ENCODE results near the gene SLC4A1AP.

Gene SLC4A1AP

DNA sequence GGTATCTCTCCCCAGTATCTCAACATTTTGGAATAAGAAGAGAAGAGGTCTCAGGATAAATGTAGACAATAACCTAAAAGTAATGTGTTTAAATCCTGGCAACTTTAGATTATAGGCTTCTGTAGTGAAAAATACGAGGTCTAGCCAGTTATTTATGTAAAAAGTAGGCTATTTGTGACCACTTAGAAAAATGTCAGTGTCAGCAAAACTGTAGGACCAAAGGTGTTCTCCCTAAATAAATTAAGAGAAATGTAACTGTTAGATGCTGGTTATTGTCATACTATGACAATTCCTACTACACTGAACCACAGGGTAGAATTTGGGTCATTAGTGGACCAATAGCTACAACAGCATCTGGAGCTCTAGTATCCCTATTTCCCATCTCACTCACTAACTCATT lies 2.3 kb upstream of the SLC4A1AP start:
- H3K27me3 ChIP-seq (ENCODE audit: insufficient read depth, low read length, poor library complexity, severe bottlenecking), result no peaks in the 10 kb centered on the region
- H3K36me3 ChIP-seq (ENCODE audit: insufficient read depth, low read length), result peaks cover 18% of the 10 kb centered on the region; the same call in 1 of the 2 replicates
- peak overlapping the region; percentile 83 for H3K4me2 ChIP-seq (ENCODE audit: low read depth, low read length, poor library complexity, severe bottlenecking)

DNA sequence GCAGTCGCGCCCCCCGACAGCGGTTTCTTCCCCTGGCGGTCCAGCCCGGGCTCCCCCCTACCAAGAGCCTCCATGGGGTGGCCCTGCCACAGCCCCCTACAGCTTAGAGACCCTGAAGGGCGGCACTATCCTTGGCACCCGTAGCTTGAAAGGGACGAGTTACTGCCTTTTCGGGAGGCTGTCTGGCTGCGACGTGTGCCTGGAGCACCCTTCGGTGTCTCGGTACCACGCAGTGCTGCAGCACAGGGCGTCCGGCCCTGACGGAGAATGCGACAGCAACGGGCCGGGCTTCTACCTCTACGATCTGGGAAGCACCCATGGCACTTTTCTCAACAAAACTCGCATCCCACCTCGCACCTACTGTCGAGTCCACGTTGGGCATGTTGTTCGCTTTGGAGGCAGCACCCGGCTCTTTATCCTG lies 475 bp downstream of the SLC4A1AP start:
- H3K4me1 ChIP-seq (ENCODE audit: insufficient read depth, low read length, poor library complexity, severe bottlenecking), result peaks cover 22% of the 10 kb centered on the region
- peak overlapping the region; percentile 74 for H3K9ac ChIP-seq (ENCODE audit: low read depth, low read length, poor library complexity, severe bottlenecking)
- H3K4me2 ChIP-seq (ENCODE audit: low read depth, low read length, poor library complexity, severe bottlenecking), result peak overlapping the region; percentile 83
- H3K36me3 ChIP-seq (ENCODE audit: insufficient read depth, low read length), result peaks cover 14% of the 10 kb centered on the region; the same call in 1 of the 2 replicates
- H3K9me2 ChIP-seq (replicated peaks; ENCODE audit: low read depth, low read length), result no peaks in the 10 kb centered on the region
- peak overlapping the region; percentile 85 for H3K4me3 ChIP-seq (ENCODE audit: low read length, poor library complexity, severe bottlenecking)
- peak overlapping the region; percentile 93 for H2AFZ ChIP-seq (ENCODE audit: low read length)
- peaks cover 49% of the 10 kb centered on the region for H3K79me2 ChIP-seq (ENCODE audit: insufficient read depth, low read length)
- H3F3A ChIP-seq (ENCODE audit: low read depth), result no peaks in the 10 kb centered on the region
- H3K27me3 ChIP-seq (ENCODE audit: insufficient read depth, low read length, poor library complexity, severe bottlenecking), result no peaks in the 10 kb centered on the region
- H4K20me1 ChIP-seq (ENCODE audit: insufficient read depth, low read length, poor library complexity, severe bottlenecking), result no peaks in the 10 kb centered on the region
- H3K9me3 ChIP-seq (ENCODE audit: insufficient read depth, low read depth, low read length), result no peaks in the 10 kb centered on the region
- no peak for TF ChIP-seq EZH2phosphoT487 (IDR thresholded peaks at IDR 0.05; ENCODE audit: borderline replicate concordance)
- TF ChIP-seq, protein P1, sequence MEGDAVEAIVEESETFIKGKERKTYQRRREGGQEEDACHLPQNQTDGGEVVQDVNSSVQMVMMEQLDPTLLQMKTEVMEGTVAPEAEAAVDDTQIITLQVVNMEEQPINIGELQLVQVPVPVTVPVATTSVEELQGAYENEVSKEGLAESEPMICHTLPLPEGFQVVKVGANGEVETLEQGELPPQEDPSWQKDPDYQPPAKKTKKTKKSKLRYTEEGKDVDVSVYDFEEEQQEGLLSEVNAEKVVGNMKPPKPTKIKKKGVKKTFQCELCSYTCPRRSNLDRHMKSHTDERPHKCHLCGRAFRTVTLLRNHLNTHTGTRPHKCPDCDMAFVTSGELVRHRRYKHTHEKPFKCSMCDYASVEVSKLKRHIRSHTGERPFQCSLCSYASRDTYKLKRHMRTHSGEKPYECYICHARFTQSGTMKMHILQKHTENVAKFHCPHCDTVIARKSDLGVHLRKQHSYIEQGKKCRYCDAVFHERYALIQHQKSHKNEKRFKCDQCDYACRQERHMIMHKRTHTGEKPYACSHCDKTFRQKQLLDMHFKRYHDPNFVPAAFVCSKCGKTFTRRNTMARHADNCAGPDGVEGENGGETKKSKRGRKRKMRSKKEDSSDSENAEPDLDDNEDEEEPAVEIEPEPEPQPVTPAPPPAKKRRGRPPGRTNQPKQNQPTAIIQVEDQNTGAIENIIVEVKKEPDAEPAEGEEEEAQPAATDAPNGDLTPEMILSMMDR (conservative IDR thresholded peaks at IDR 0.05; ENCODE audit: low read length), result no peak

More for the DNA sequence above, 2.3 kb upstream of the SLC4A1AP start:
- Histone ChIP-seq H4K20me1 (ENCODE audit: insufficient read depth, low read length, poor library complexity, severe bottlenecking) (no peaks in the 10 kb centered on the region), H2AFZ (ENCODE audit: low read length) (no peak overlapping the region), H3F3A (ENCODE audit: low read depth) (no peaks in the 10 kb centered on the region), H3K9me3 (ENCODE audit: insufficient read depth, low read depth, low read length) (no peaks in the 10 kb centered on the region), H3K79me2 (ENCODE audit: insufficient read depth, low read length) (peaks cover 49% of the 10 kb centered on the region), H3K9ac (ENCODE audit: low read depth, low read length, poor library complexity, severe bottlenecking) (no peak overlapping the region), H3K4me3 (ENCODE audit: low read length, poor library complexity, severe bottlenecking) (no peak overlapping the region), H3K4me1 (ENCODE audit: insufficient read depth, low read length, poor library complexity, severe bottlenecking) (peaks cover 22% of the 10 kb centered on the region), H3K9me2 (replicated peaks; ENCODE audit: low read depth, low read length) (no peaks in the 10 kb centered on the region)
- TF ChIP-seq, protein P1 (conservative IDR thresholded peaks at IDR 0.05; ENCODE audit: low read length), result no peak
- TF ChIP-seq EZH2phosphoT487 (IDR thresholded peaks at IDR 0.05; ENCODE audit: borderline replicate concordance), result no peak

DNA sequence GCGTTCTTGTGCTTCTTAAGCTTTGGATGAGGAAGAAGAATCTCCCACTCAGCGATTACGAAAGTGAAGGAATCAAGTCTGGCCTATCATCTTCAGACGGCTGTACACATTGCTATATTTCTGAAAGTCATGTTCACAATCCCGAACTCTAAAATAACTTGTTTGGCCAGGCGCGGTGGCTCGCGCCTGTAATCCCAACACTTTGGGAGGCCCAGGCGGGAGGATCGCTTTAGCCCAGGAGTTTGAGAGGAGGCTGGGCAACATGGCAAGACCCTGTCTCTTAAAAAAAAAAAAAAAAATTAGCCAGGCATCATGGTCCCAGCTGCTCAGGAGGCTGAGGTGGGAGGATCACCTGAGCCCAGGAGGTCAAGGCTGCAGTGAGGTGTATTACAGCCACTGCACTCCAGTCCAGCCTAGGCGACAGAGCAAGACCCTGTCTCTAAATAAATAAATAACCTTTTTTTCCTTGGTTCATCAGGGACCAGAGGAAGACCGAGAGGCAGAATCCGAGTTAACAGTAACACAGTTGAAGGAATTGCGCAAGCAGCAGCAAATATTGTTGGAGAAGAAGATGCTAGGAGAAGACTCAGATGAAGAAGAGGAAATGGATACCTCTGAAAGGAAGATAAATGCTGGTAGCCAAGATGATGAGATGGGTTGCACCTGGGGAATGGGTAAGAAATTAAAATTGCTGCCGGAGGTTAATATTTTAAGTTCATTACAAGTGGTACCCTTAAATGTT lies 1.1 kb downstream of the SLC4A1AP start:
- Histone ChIP-seq H2AFZ (ENCODE audit: low read length) (no peak overlapping the region), H3K9me2 (replicated peaks; ENCODE audit: low read depth, low read length) (no peaks in the 10 kb centered on the region), H3K9ac (ENCODE audit: low read depth, low read length, poor library complexity, severe bottlenecking) (peak overlapping the region; percentile 74), H3K9me3 (ENCODE audit: insufficient read depth, low read depth, low read length) (no peaks in the 10 kb centered on the region), H4K20me1 (ENCODE audit: insufficient read depth, low read length, poor library complexity, severe bottlenecking) (no peaks in the 10 kb centered on the region), H3K36me3 (ENCODE audit: insufficient read depth, low read length) (peaks cover 18% of the 10 kb centered on the region; the same call in 1 of the 2 replicates), H3K4me1 (ENCODE audit: insufficient read depth, low read length, poor library complexity, severe bottlenecking) (peaks cover 22% of the 10 kb centered on the region), H3K79me2 (ENCODE audit: insufficient read depth, low read length) (peaks cover 49% of the 10 kb centered on the region), H3K4me3 (ENCODE audit: low read length, poor library complexity, severe bottlenecking) (peak overlapping the region; percentile 85), H3K27me3 (ENCODE audit: insufficient read depth, low read length, poor library complexity, severe bottlenecking) (no peaks in the 10 kb centered on the region), H3F3A (ENCODE audit: low read depth) (no peaks in the 10 kb centered on the region), H3K4me2 (ENCODE audit: low read depth, low read length, poor library complexity, severe bottlenecking) (peak overlapping the region; percentile 83)
- no peak for TF ChIP-seq EZH2phosphoT487 (IDR thresholded peaks at IDR 0.05; ENCODE audit: borderline replicate concordance)
- TF ChIP-seq, protein P1 (conservative IDR thresholded peaks at IDR 0.05; ENCODE audit: low read length), result no peak
